ENCODE measurements around the gene CNTNAP5. TPM values are rescaled to one million over a fixed set of nuclear protein-coding genes. Genes with fewer than 3 reads are reported as not detected.

The CNTNAP5 gene
- total and polyA plus RNA-seq, 5 donors, result not detected

GRCh38 chr2:124658373-124658772, 633.3 kb downstream of the CNTNAP5 start:
- H3K9me3 ChIP-seq (ENCODE audit: control insufficient read depth, low read length), result no peaks in the 10 kb centered on the region
- intact Hi-C loops (cut with DNase I), result no loop called here
- no peak overlapping the region for H3K4me3 ChIP-seq (ENCODE audit: low read length)
- H3K4me1 ChIP-seq (ENCODE audit: control insufficient read depth, insufficient read depth, low read length), result no peaks in the 10 kb centered on the region
- no peaks in the 10 kb centered on the region for H3K27me3 ChIP-seq (ENCODE audit: control insufficient read depth, insufficient read depth)
- WGBS, result 82% methylated on average over 3 of the region's 3 CpGs
- no peak for DNase-seq
- no peak overlapping the region for H3K27ac ChIP-seq (ENCODE audit: low read length)
- ATAC-seq, result no peak

GRCh38 chr2:124661558-124661957, 636.5 kb downstream of the CNTNAP5 start:
- H3K9me3 ChIP-seq (ENCODE audit: control insufficient read depth, low read length), result no peaks in the 10 kb centered on the region
- no peaks in the 10 kb centered on the region for H3K27me3 ChIP-seq (ENCODE audit: control insufficient read depth, insufficient read depth)
- intact Hi-C loops (cut with DNase I), result no loop called here
- ATAC-seq (no peak), DNase-seq (no peak)
- no peak overlapping the region for H3K4me3 ChIP-seq (ENCODE audit: low read length)
- H3K4me1 ChIP-seq (ENCODE audit: control insufficient read depth, insufficient read depth, low read length), result peaks cover 1% of the 10 kb centered on the region
- no peak overlapping the region for H3K27ac ChIP-seq (ENCODE audit: low read length)

GRCh38 chr2:124662946-124663644, 638.0 kb downstream of the CNTNAP5 start:
- DNase-seq, result no peak
- Histone ChIP-seq H3K27ac (ENCODE audit: low read length) (no peak overlapping the region), H3K4me1 (ENCODE audit: control insufficient read depth, insufficient read depth, low read length) (peaks cover 1% of the 10 kb centered on the region), H3K4me3 (ENCODE audit: low read length) (no peak overlapping the region), H3K9me3 (ENCODE audit: control insufficient read depth, low read length) (no peaks in the 10 kb centered on the region), H3K27me3 (ENCODE audit: control insufficient read depth, insufficient read depth) (no peaks in the 10 kb centered on the region)
- no peak for ATAC-seq
- intact Hi-C loops (cut with DNase I), result no loop called here
- WGBS, result 85% methylated on average over 9 of the region's 9 CpGs

GRCh38 chr2:124663645-124663997, 638.5 kb downstream of the CNTNAP5 start:
- Histone ChIP-seq H3K4me3 (ENCODE audit: low read length) (no peak overlapping the region), H3K9me3 (ENCODE audit: control insufficient read depth, low read length) (no peaks in the 10 kb centered on the region), H3K27ac (ENCODE audit: low read length) (no peak overlapping the region), H3K4me1 (ENCODE audit: control insufficient read depth, insufficient read depth, low read length) (peaks cover 1% of the 10 kb centered on the region), H3K27me3 (ENCODE audit: control insufficient read depth, insufficient read depth) (no peaks in the 10 kb centered on the region)
- DNase-seq (no peak), ATAC-seq (no peak)
- intact Hi-C loops (cut with DNase I), result no loop called here

GRCh38 chr2:124664363-124664762, 639.3 kb downstream of the CNTNAP5 start:
- Histone ChIP-seq H3K9me3 (ENCODE audit: control insufficient read depth, low read length) (no peaks in the 10 kb centered on the region), H3K4me3 (ENCODE audit: low read length) (no peak overlapping the region), H3K27ac (ENCODE audit: low read length) (no peak overlapping the region), H3K4me1 (ENCODE audit: control insufficient read depth, insufficient read depth, low read length) (peaks cover 1% of the 10 kb centered on the region), H3K27me3 (ENCODE audit: control insufficient read depth, insufficient read depth) (no peaks in the 10 kb centered on the region)
- WGBS, result 53% methylated on average over 5 of the region's 5 CpGs
- intact Hi-C loops (cut with DNase I), result no loop called here
- no peak for ATAC-seq
- no peak for DNase-seq

- Histone ChIP-seq H3K27me3 (ENCODE audit: control insufficient read depth, insufficient read depth) (no peaks in the 10 kb centered on the region), H3K4me3 (ENCODE audit: low read length) (no peak overlapping the region), H3K9me3 (ENCODE audit: control insufficient read depth, low read length) (no peaks in the 10 kb centered on the region), H3K4me1 (ENCODE audit: control insufficient read depth, insufficient read depth, low read length) (peaks cover 1% of the 10 kb centered on the region), H3K27ac (ENCODE audit: low read length) (no peak overlapping the region)
- 81% methylated on average over 2 of the region's 2 CpGs for WGBS
- ATAC-seq, result no peak
- no peak for DNase-seq
- intact Hi-C loops (cut with DNase I), result no loop called here
These were observed 641.9 kb downstream of the CNTNAP5 start for GRCh38 chr2:124666976-124667375.

- 50% methylated on average over 2 of the region's 2 CpGs for WGBS
- DNase-seq (no peak), ATAC-seq (no peak)
- intact Hi-C loops (cut with DNase I), result no loop called here
- Histone ChIP-seq H3K4me3 (ENCODE audit: low read length) (no peak overlapping the region), H3K4me1 (ENCODE audit: control insufficient read depth, insufficient read depth, low read length) (peaks cover 1% of the 10 kb centered on the region), H3K9me3 (ENCODE audit: control insufficient read depth, low read length) (no peaks in the 10 kb centered on the region), H3K27me3 (ENCODE audit: control insufficient read depth, insufficient read depth) (no peaks in the 10 kb centered on the region), H3K27ac (ENCODE audit: low read length) (no peak overlapping the region)
These were observed 643.1 kb downstream of the CNTNAP5 start for GRCh38 chr2:124668161-124668560.

GRCh38 chr2:124670187-124670586, 645.1 kb downstream of the CNTNAP5 start:
- Histone ChIP-seq H3K4me3 (ENCODE audit: low read length) (no peak overlapping the region), H3K27me3 (ENCODE audit: control insufficient read depth, insufficient read depth) (no peaks in the 10 kb centered on the region), H3K4me1 (ENCODE audit: control insufficient read depth, insufficient read depth, low read length) (no peaks in the 10 kb centered on the region), H3K9me3 (ENCODE audit: control insufficient read depth, low read length) (no peaks in the 10 kb centered on the region), H3K27ac (ENCODE audit: low read length) (no peak overlapping the region)
- no peak for DNase-seq
- intact Hi-C loops (cut with DNase I), result no loop called here
- ATAC-seq, result no peak

- H3K27ac ChIP-seq (ENCODE audit: low read length), result no peak overlapping the region
- no peaks in the 10 kb centered on the region for H3K27me3 ChIP-seq (ENCODE audit: control insufficient read depth, insufficient read depth)
- ATAC-seq (no peak), DNase-seq (no peak)
- H3K4me3 ChIP-seq (ENCODE audit: low read length), result no peak overlapping the region
- WGBS, result 64% methylated on average over 2 of the region's 2 CpGs
- intact Hi-C loops (cut with DNase I), result no loop called here
- no peaks in the 10 kb centered on the region for H3K9me3 ChIP-seq (ENCODE audit: control insufficient read depth, low read length)
- H3K4me1 ChIP-seq (ENCODE audit: control insufficient read depth, insufficient read depth, low read length), result no peaks in the 10 kb centered on the region
These were observed 653.0 kb downstream of the CNTNAP5 start for GRCh38 chr2:124678043-124678442.

GRCh38 chr2:124683536-124684428, 658.7 kb downstream of the CNTNAP5 start:
- DNase-seq (no peak), ATAC-seq (no peak)
- H3K27me3 ChIP-seq (ENCODE audit: control insufficient read depth, insufficient read depth), result no peaks in the 10 kb centered on the region
- WGBS, result 65% methylated on average over 6 of the region's 6 CpGs
- H3K9me3 ChIP-seq (ENCODE audit: control insufficient read depth, low read length), result no peaks in the 10 kb centered on the region
- no peaks in the 10 kb centered on the region for H3K4me1 ChIP-seq (ENCODE audit: control insufficient read depth, insufficient read depth, low read length)
- H3K4me3 ChIP-seq (ENCODE audit: low read length), result no peak overlapping the region
- intact Hi-C loops (cut with DNase I), result no loop called here
- H3K27ac ChIP-seq (ENCODE audit: low read length), result no peak overlapping the region

GRCh38 chr2:124689348-124689747, 664.3 kb downstream of the CNTNAP5 start:
- no peak overlapping the region for H3K27ac ChIP-seq (ENCODE audit: low read length)
- peaks cover 2% of the 10 kb centered on the region for H3K9me3 ChIP-seq (ENCODE audit: control insufficient read depth, low read length)
- no peaks in the 10 kb centered on the region for H3K4me1 ChIP-seq (ENCODE audit: control insufficient read depth, insufficient read depth, low read length)
- H3K4me3 ChIP-seq (ENCODE audit: low read length), result no peak overlapping the region
- WGBS, result 93% methylated on average over 3 of the region's 3 CpGs
- intact Hi-C loops (cut with DNase I), result no loop called here
- ATAC-seq (no peak), DNase-seq (no peak)
- no peaks in the 10 kb centered on the region for H3K27me3 ChIP-seq (ENCODE audit: control insufficient read depth, insufficient read depth)

Data from right cardiac atrium (tissue), 5 donors.